OCI-LY1 (cell line): ENCODE results near the gene PDGFRA.

ENCODE experiments used
- H2AFZ ChIP-seq: fragments of 200-600 bp; sonication (generic), shearing (Covaris generic); 2 replicates; pipeline ENCODE4 v1.6.0; 2014; ENCODE audit warnings: antibody characterized with exemption, mild to moderate bottlenecking, low read length
- H3F3A ChIP-seq: fragments of 200-600 bp; sonication (generic), shearing (Covaris generic); 2 replicates; pipeline ENCODE4 v1.6.0; 2014; ENCODE audit warnings: mild to moderate bottlenecking, antibody characterized with exemption, low read length, moderate library complexity; ENCODE audit not compliant: insufficient read depth
- H3K27ac ChIP-seq: fragments of 200-600 bp; sonication (generic); 2 replicates; pipeline ENCODE4 v1.5.1; 2014; ENCODE audit warnings: low read length, mixed run types, mild to moderate bottlenecking, low read depth; ENCODE audit not compliant: poor library complexity, severe bottlenecking
- H3K27me3 ChIP-seq: fragments of 200-600 bp; sonication (generic); 2 replicates; pipeline ENCODE4 v1.6.0; 2014; ENCODE audit warnings: antibody characterized with exemption, mild to moderate bottlenecking, low read length, moderate library complexity; ENCODE audit not compliant: insufficient read depth
- H3K36me3 ChIP-seq: fragments of 200-600 bp; sonication (generic); 2 replicates; pipeline ENCODE4 v1.6.1; 2014; ENCODE audit warnings: mild to moderate bottlenecking, antibody characterized with exemption, low read length, moderate library complexity, mixed read lengths; ENCODE audit not compliant: insufficient read depth
- H3K4me1 ChIP-seq: fragments of 200-600 bp; sonication (generic); 2 replicates; pipeline ENCODE4 v1.5.1; 2014; ENCODE audit warnings: mild to moderate bottlenecking, low read length, moderate library complexity; ENCODE audit not compliant: insufficient read depth, severe bottlenecking
- H3K4me2 ChIP-seq: fragments of 200-600 bp; sonication (generic), shearing (Covaris generic); 2 replicates; pipeline ENCODE4 v1.6.1; 2014; ENCODE audit warnings: low read length
- H3K4me3 ChIP-seq: fragments of 200-600 bp; sonication (generic); 2 replicates; pipeline ENCODE4 v1.5.1; 2014; ENCODE audit warnings: low read length, low read depth, mild to moderate bottlenecking, mixed read lengths; ENCODE audit not compliant: poor library complexity, severe bottlenecking
- H3K79me2 ChIP-seq: fragments of 200-600 bp; shearing (Covaris generic); 2 replicates; pipeline ENCODE4 v1.6.1; 2016; ENCODE audit warnings: mixed run types, low read length, mixed read lengths; ENCODE audit not compliant: insufficient read depth
- H3K9ac ChIP-seq: fragments of 200-600 bp; sonication (generic), shearing (Covaris generic); 2 replicates; pipeline ENCODE4 v1.6.1; 2014; ENCODE audit warnings: mild to moderate bottlenecking, low read length, mixed read lengths
- H3K9me2 ChIP-seq: fragments of 200-600 bp; sonication (generic), shearing (Covaris generic); 2 replicates; pipeline ENCODE4 v1.6.1; 2014; ENCODE audit warnings: low read depth, mild to moderate bottlenecking, low read length, mixed read lengths
- H3K9me3 ChIP-seq: fragments of 200-600 bp; shearing (Covaris generic); 2 replicates; pipeline ENCODE4 v1.6.1; 2014; ENCODE audit warnings: low read length, mixed read lengths
- H4K20me1 ChIP-seq: fragments of 200-600 bp; sonication (generic), shearing (Covaris generic); 2 replicates; pipeline ENCODE4 v1.6.0; 2016; ENCODE audit warnings: mild to moderate bottlenecking, low read length; ENCODE audit not compliant: insufficient read depth
- EZH2 ChIP-seq: fragments of 200-600 bp; sonication (generic), shearing (Covaris generic); IDR thresholded peaks from 2 replicates; pipeline ENCODE4 v1.8.0; 2017; ENCODE audit warnings: borderline replicate concordance, mixed run types, mild to moderate bottlenecking, antibody characterized with exemption, low read length, moderate library complexity, mixed read lengths
- TF ChIP-seq, protein P1 (sequence below): fragments of 200-600 bp; sonication (generic), shearing (Covaris generic); IDR thresholded peaks from 2 replicates; pipeline ENCODE4 v1.5.1; 2017; ENCODE audit warnings: mild to moderate bottlenecking, antibody characterized with exemption, low read length, moderate library complexity, mixed read lengths

The PDGFRA gene

DNA sequence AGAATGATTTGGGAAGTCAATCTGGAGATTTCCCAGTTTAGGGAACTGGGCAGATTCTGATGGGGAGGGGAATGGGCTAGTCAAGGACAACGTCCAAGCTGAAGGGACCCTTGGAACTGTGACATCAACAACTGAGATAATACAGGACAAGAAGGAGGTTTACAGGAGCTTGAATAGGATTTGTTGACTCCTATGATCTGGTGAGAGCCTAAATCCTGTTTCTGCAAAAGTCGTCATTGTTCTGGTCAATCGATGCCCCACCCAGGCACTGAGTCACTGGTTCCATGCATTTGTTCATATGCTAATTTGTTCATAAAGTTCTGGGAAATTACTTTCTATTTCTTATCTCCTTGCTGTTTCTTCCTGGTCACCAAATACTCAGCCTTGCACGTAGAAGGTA, 15.3 kb upstream of the PDGFRA start:
- H3K36me3 ChIP-seq, result no peaks in the 10 kb centered on the region
- no peak overlapping the region for H3K27ac ChIP-seq
- no peak overlapping the region for H3K4me2 ChIP-seq
- no peaks in the 10 kb centered on the region for H3F3A ChIP-seq
- TF ChIP-seq EZH2, result no peak
- H3K27me3 ChIP-seq, result no peaks in the 10 kb centered on the region
- no peak overlapping the region for H2AFZ ChIP-seq
- H3K4me1 ChIP-seq, result no peaks in the 10 kb centered on the region
- no peak overlapping the region for H3K4me3 ChIP-seq
- H4K20me1 ChIP-seq, result no peaks in the 10 kb centered on the region
- no peaks in the 10 kb centered on the region for H3K9me3 ChIP-seq
- no peaks in the 10 kb centered on the region for H3K79me2 ChIP-seq
- no peaks in the 10 kb centered on the region for H3K9me2 ChIP-seq
- no peak overlapping the region for H3K9ac ChIP-seq

DNA sequence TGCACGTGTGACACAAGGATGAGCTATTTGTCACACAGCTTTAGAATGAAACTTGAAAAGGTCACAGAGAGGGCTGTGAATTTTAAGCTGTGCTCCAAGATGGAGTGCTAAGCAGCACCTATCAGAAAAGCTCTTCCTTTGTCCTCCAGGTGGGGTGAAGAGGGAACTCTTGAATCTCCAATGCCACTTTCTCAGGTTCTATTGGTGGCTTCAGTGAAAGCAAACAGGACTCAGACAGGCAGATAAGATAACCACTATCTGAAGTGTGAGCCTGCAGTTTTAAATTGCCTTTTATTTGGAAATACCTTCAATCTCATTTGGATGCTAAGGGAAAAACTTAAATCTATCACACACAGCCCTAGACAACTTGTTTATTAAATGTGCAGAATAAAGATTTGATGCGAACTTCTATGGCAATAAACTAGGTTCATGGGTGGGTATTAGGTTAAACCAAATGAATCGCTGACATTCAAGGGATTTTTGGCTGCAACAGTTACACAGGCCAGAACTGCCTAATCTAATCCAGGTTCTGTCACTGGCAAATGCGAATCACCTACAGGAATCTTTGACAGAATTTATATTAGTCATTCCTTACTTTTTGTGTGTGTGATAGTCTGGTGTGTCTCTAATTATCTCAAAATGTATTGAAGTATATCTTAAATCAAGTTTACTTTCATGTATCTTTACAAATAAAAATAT, 13.6 kb upstream of the PDGFRA start:
- H4K20me1 ChIP-seq, result no peaks in the 10 kb centered on the region
- no peaks in the 10 kb centered on the region for H3K36me3 ChIP-seq
- H3K4me1 ChIP-seq, result no peaks in the 10 kb centered on the region
- no peak overlapping the region for H3K4me3 ChIP-seq
- no peak overlapping the region for H3K4me2 ChIP-seq
- H3K9me2 ChIP-seq, result no peaks in the 10 kb centered on the region
- H3F3A ChIP-seq, result no peaks in the 10 kb centered on the region
- no peak for TF ChIP-seq EZH2
- TF ChIP-seq, protein P1, sequence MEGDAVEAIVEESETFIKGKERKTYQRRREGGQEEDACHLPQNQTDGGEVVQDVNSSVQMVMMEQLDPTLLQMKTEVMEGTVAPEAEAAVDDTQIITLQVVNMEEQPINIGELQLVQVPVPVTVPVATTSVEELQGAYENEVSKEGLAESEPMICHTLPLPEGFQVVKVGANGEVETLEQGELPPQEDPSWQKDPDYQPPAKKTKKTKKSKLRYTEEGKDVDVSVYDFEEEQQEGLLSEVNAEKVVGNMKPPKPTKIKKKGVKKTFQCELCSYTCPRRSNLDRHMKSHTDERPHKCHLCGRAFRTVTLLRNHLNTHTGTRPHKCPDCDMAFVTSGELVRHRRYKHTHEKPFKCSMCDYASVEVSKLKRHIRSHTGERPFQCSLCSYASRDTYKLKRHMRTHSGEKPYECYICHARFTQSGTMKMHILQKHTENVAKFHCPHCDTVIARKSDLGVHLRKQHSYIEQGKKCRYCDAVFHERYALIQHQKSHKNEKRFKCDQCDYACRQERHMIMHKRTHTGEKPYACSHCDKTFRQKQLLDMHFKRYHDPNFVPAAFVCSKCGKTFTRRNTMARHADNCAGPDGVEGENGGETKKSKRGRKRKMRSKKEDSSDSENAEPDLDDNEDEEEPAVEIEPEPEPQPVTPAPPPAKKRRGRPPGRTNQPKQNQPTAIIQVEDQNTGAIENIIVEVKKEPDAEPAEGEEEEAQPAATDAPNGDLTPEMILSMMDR, result no peak
- H3K79me2 ChIP-seq, result no peaks in the 10 kb centered on the region
- no peaks in the 10 kb centered on the region for H3K27me3 ChIP-seq
- no peak overlapping the region for H3K9ac ChIP-seq
- no peak overlapping the region for H2AFZ ChIP-seq
- no peak overlapping the region for H3K27ac ChIP-seq
- H3K9me3 ChIP-seq, result no peaks in the 10 kb centered on the region

DNA sequence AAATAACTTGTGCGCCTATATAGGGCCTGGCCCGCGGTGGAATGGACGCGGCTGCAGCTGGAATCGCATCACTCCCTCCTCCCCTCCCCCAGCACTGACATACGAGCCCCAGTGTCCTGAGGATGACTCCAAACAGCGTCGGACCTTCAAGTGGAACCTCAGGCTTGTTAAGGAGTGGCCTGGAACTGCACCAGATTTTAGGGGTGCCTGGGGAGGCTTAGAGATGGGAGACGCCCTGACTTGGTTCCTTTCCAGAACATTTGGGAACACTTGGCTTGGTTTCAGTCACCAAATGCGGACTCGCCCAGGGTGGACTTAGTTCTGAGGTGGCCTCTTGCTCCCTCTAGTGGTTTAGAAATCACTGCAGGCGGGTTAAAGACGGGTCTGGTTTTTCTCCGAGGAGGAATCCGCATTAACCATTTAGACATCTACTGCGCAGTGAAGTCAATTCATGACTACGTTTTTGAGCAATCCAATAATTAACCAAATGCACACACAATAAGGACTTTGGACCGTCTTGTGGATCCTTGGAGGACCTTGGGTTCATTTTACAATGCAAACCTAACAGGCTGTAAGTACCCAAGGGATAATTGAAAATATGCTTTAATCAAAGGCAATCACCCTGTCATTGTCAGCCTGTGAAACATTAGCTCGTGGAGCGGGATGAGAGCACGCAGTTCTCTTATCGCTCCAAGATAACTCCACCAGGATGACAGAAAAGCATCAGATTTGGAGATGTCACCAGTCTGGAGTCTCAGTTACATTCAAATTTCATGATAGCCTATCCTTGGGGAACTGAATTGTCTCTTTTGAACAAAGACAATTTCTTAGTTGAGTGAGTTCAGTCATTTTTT, 11.2 kb upstream of the PDGFRA start:
- Histone ChIP-seq H3K27me3 (no peaks in the 10 kb centered on the region), H3K36me3 (no peaks in the 10 kb centered on the region), H3K79me2 (no peaks in the 10 kb centered on the region), H3K4me2 (no peak overlapping the region), H3K4me1 (no peaks in the 10 kb centered on the region), H3K9me3 (no peaks in the 10 kb centered on the region), H3K9me2 (no peaks in the 10 kb centered on the region), H3K4me3 (no peak overlapping the region), H3K9ac (no peak overlapping the region), H3F3A (no peaks in the 10 kb centered on the region), H4K20me1 (no peaks in the 10 kb centered on the region), H3K27ac (no peak overlapping the region), H2AFZ (no peak overlapping the region)
- TF ChIP-seq, protein P1, result peak; percentile 88
- TF ChIP-seq EZH2, result no peak
